ENCODE data around the gene RSPO1. TPM values are rescaled to one million over a fixed set of nuclear protein-coding genes. Genes with fewer than 3 reads are reported as not detected.

RSPO1 gene
- total and polyA plus RNA-seq, 4 donors: 0.06 to 0.14 (median 0.08) TPM; not detected in 1

GRCh38 chr1:37616330-37616729, 18.4 kb downstream of the RSPO1 start:
- Histone ChIP-seq H3K27me3 (ENCODE audit: control insufficient read depth in 4 of 4, insufficient read depth in 4 of 4, low read length in 3 of 4) (peaks cover 0 to 8% (median 3%) of the 10 kb centered on the region in 4 donors), H3K9me3 (ENCODE audit: control insufficient read depth in 4 of 4, low read length in 3 of 4) (no peaks in the 10 kb centered on the region), H3K4me1 (ENCODE audit: control insufficient read depth in 4 of 4, insufficient read depth in 4 of 4, low read length in 3 of 4) (no peaks in the 10 kb centered on the region), H3K4me3 (ENCODE audit: low read depth in 1 of 3, low read length in 3 of 3) (no peak overlapping the region), H3K36me3 (ENCODE audit: control insufficient read depth in 4 of 4, insufficient read depth in 3 of 4, low read depth in 1 of 4, low read length in 3 of 4) (no peaks in the 10 kb centered on the region), H3K27ac (ENCODE audit: low read depth in 1 of 2, low read length in 2 of 2) (no peak overlapping the region), H3K9ac (ENCODE audit: low read depth in 1 of 2, low read length in 2 of 2) (no peak overlapping the region)
- no peak for TF ChIP-seq MAX (IDR thresholded peaks at IDR 0.05)
- WGBS: 72% methylated on average over 14 of the region's 14 CpGs
- no peak for DNase-seq (ENCODE audit: low spot score)

GRCh38 chr1:37614105-37614504, 20.6 kb downstream of the RSPO1 start:
- 73% methylated on average over 5 of the region's 5 CpGs for WGBS
- H3K27me3 ChIP-seq (ENCODE audit: control insufficient read depth in 4 of 4, insufficient read depth in 4 of 4, low read length in 3 of 4): peaks cover 0 to 8% (median 0%) of the 10 kb centered on the region in 4 donors

More at GRCh38 chr1:37614105-37614504, 20.6 kb downstream of the RSPO1 start:
- Histone ChIP-seq H3K27ac (ENCODE audit: low read depth in 1 of 2, low read length in 2 of 2) (no peak overlapping the region), H3K4me1 (ENCODE audit: control insufficient read depth in 4 of 4, insufficient read depth in 4 of 4, low read length in 3 of 4) (no peaks in the 10 kb centered on the region), H3K9ac (ENCODE audit: low read depth in 1 of 2, low read length in 2 of 2) (no peak overlapping the region), H3K4me3 (ENCODE audit: low read depth in 1 of 3, low read length in 3 of 3) (no peak overlapping the region), H3K36me3 (ENCODE audit: control insufficient read depth in 4 of 4, insufficient read depth in 3 of 4, low read depth in 1 of 4, low read length in 3 of 4) (no peaks in the 10 kb centered on the region), H3K9me3 (ENCODE audit: control insufficient read depth in 4 of 4, low read length in 3 of 4) (no peaks in the 10 kb centered on the region)
- TF ChIP-seq REST (IDR thresholded peaks at IDR 0.05) (no peak), ZBTB33 (IDR thresholded peaks at IDR 0.05) (no peak), FOXA2 (IDR thresholded peaks at IDR 0.05) (no peak), SP1 (IDR thresholded peaks at IDR 0.05) (no peak), ATF3 (IDR thresholded peaks at IDR 0.05) (no peak), CTCF (IDR thresholded peaks at IDR 0.05; ENCODE audit: low read depth, low read length, missing input control) (no peak), NR2F2 (IDR thresholded peaks at IDR 0.05) (no peak), TAF1 (conservative IDR thresholded peaks at IDR 0.05) (no peak), RAD21 (IDR thresholded peaks at IDR 0.05) (no peak), YY1 (IDR thresholded peaks at IDR 0.05) (no peak), EGR1 (IDR thresholded peaks at IDR 0.05; ENCODE audit: low read depth in 2 of 2) (no peak), HNF4A (conservative IDR thresholded peaks at IDR 0.05) (no peak), HNF4G (IDR thresholded peaks at IDR 0.05) (no peak), JUND (IDR thresholded peaks at IDR 0.05) (no peak), GABPA (IDR thresholded peaks at IDR 0.05 in 1 of 2, conservative IDR thresholded peaks at IDR 0.05 in 1 of 2) (no peak), RXRA (IDR thresholded peaks at IDR 0.05) (no peak), MAX (IDR thresholded peaks at IDR 0.05) (no peak)
- DNase-seq (ENCODE audit: low spot score): no peak

Data from liver (tissue), 9 donors.